Measurements from ENCODE around the gene RIT2.
"Not testable (repeated sequence)": the region's sequence is repeated elsewhere in the genome, so short reads cannot be mapped to it uniquely, and the experiment has no call there.

The RIT2 gene

DNA sequence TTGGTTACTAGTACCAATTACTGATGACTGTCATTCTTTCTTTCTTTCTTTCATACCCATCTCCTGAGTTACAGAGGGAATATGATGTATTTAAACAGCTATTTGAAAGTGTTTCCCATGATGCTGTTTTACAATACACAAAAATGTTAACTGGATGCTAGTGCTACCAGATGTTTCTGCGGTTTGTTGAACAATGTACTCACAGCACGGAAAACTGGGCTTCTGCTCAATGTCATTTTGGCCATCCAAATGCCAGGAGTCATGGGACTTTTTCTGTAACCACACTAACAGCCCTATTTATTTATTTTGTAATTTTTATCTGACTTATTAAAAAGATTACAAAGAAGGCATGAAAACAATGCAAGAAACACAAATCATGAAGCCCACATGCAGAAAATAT, 313.8 kb downstream of the RIT2 start:
- H3K79me2 ChIP-seq (ENCODE audit: insufficient read depth, low read length) = no peaks in the 10 kb centered on the region
- no peak overlapping the region for H3K4me2 ChIP-seq (ENCODE audit: low read length)
- no peak overlapping the region for H3K9ac ChIP-seq (ENCODE audit: low read length)
- H3K4me3 ChIP-seq (ENCODE audit: low read depth, low read length, poor library complexity, severe bottlenecking) = no peak overlapping the region
- H3K9me2 ChIP-seq (ENCODE audit: low read depth, low read length) = no peaks in the 10 kb centered on the region
- no peaks in the 10 kb centered on the region for H3K36me3 ChIP-seq (ENCODE audit: insufficient read depth, low read length)
- no peaks in the 10 kb centered on the region for H3K4me1 ChIP-seq (ENCODE audit: insufficient read depth, low read length, severe bottlenecking)
- no peaks in the 10 kb centered on the region for H3K9me3 ChIP-seq (ENCODE audit: low read length)
- TF ChIP-seq, protein P1, sequence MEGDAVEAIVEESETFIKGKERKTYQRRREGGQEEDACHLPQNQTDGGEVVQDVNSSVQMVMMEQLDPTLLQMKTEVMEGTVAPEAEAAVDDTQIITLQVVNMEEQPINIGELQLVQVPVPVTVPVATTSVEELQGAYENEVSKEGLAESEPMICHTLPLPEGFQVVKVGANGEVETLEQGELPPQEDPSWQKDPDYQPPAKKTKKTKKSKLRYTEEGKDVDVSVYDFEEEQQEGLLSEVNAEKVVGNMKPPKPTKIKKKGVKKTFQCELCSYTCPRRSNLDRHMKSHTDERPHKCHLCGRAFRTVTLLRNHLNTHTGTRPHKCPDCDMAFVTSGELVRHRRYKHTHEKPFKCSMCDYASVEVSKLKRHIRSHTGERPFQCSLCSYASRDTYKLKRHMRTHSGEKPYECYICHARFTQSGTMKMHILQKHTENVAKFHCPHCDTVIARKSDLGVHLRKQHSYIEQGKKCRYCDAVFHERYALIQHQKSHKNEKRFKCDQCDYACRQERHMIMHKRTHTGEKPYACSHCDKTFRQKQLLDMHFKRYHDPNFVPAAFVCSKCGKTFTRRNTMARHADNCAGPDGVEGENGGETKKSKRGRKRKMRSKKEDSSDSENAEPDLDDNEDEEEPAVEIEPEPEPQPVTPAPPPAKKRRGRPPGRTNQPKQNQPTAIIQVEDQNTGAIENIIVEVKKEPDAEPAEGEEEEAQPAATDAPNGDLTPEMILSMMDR (IDR thresholded peaks at IDR 0.05; ENCODE audit: low read length) = no peak
- TF ChIP-seq EZH2 (IDR thresholded peaks at IDR 0.05; ENCODE audit: borderline replicate concordance, low read length) = no peak
- no peak overlapping the region for H2AFZ ChIP-seq (ENCODE audit: low read length)
- H3K27me3 ChIP-seq (ENCODE audit: insufficient read depth, low read length) = no peaks in the 10 kb centered on the region
- no peak overlapping the region for H3K27ac ChIP-seq (ENCODE audit: low read depth, low read length, poor library complexity, severe bottlenecking)
- H4K20me1 ChIP-seq (ENCODE audit: insufficient read depth, low read length) = no peaks in the 10 kb centered on the region
- no peaks in the 10 kb centered on the region for H3F3A ChIP-seq (ENCODE audit: insufficient read depth, low read length)

DNA sequence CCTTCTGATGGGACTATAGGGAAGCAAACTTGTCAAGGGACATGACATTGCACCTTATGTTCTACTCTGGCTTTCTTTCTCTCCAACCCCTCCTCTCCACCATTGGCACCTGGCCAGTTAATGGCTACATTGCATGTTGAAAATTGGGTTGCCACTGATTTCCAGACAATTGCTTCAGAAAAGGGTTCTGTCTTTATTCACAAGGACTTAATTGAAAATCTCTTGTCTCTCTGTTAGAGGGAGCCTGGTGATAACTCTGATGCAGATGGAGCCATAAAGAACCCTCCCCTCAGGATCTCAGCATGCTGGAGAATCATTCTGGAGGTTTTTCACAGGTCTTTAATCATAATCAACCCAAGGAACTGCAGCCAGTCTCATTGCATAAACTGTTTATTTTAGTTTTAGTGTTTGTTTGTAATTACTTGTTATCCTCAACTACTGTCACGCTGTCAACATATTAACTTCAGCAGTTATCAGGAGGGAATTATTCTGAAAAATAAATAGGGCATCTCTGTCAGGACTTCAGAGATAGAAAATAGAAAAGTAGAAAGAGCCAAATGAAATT, 316.8 kb downstream of the RIT2 start:
- no peak overlapping the region for H3K4me2 ChIP-seq (ENCODE audit: low read length)
- H4K20me1 ChIP-seq (ENCODE audit: insufficient read depth, low read length) = no peaks in the 10 kb centered on the region
- no peak overlapping the region for H3K27ac ChIP-seq (ENCODE audit: low read depth, low read length, poor library complexity, severe bottlenecking)
- TF ChIP-seq, protein P1 (IDR thresholded peaks at IDR 0.05; ENCODE audit: low read length) = no peak
- no peak for TF ChIP-seq EZH2 (IDR thresholded peaks at IDR 0.05; ENCODE audit: borderline replicate concordance, low read length)
- no peaks in the 10 kb centered on the region for H3K27me3 ChIP-seq (ENCODE audit: insufficient read depth, low read length)
- H3K9ac ChIP-seq (ENCODE audit: low read length) = no peak overlapping the region
- H3K79me2 ChIP-seq (ENCODE audit: insufficient read depth, low read length) = no peaks in the 10 kb centered on the region
- no peaks in the 10 kb centered on the region for H3K36me3 ChIP-seq (ENCODE audit: insufficient read depth, low read length)
- H2AFZ ChIP-seq (ENCODE audit: low read length) = no peak overlapping the region
- H3K9me2 ChIP-seq (ENCODE audit: low read depth, low read length) = no peaks in the 10 kb centered on the region
- H3K4me1 ChIP-seq (ENCODE audit: insufficient read depth, low read length, severe bottlenecking) = no peaks in the 10 kb centered on the region
- H3K4me3 ChIP-seq (ENCODE audit: low read depth, low read length, poor library complexity, severe bottlenecking) = no peak overlapping the region
- H3K9me3 ChIP-seq (ENCODE audit: low read length) = no peaks in the 10 kb centered on the region
- H3F3A ChIP-seq (ENCODE audit: insufficient read depth, low read length) = no peaks in the 10 kb centered on the region

DNA sequence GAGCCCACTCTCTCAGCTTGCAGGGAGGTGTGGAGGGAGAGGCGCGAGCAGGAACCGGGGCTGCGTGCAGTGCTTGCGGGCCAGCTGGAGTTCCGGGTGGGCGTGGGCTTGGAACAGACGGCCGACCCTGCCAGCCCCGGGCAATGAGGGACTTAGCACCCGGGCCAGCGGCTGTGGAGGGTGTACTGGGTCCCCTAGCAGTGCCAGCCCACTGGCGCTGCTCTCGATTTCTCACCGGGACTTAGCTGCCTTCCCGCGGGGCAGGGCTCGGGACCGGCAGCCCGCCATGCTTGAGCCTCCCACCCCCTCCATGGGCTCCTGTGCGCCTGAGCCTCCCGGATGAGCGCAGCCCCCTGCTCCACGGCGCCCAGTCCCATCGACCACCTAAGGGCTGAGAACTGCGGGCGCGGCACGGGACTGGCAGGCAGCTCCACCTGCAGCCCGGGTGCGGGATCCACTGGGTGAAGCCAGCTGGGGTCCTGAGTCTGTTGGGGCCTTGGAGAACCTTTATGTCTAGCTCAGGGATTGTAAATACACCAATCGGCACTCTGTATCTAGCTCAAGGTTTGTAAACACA, 320.2 kb downstream of the RIT2 start:
- not testable (repeated sequence) for H3K4me3 ChIP-seq (ENCODE audit: low read depth, low read length, poor library complexity, severe bottlenecking); H3K27me3 ChIP-seq (ENCODE audit: insufficient read depth, low read length); H4K20me1 ChIP-seq (ENCODE audit: insufficient read depth, low read length); H2AFZ ChIP-seq (ENCODE audit: low read length); H3K4me2 ChIP-seq (ENCODE audit: low read length); H3K27ac ChIP-seq (ENCODE audit: low read depth, low read length, poor library complexity, severe bottlenecking); H3K79me2 ChIP-seq (ENCODE audit: insufficient read depth, low read length); H3K9ac ChIP-seq (ENCODE audit: low read length); H3K9me3 ChIP-seq (ENCODE audit: low read length); H3K4me1 ChIP-seq (ENCODE audit: insufficient read depth, low read length, severe bottlenecking); H3K36me3 ChIP-seq (ENCODE audit: insufficient read depth, low read length); H3K9me2 ChIP-seq (ENCODE audit: low read depth, low read length); H3F3A ChIP-seq (ENCODE audit: insufficient read depth, low read length)

- no peaks in the 10 kb centered on the region for H3K79me2 ChIP-seq (ENCODE audit: insufficient read depth, low read length)
- H3K4me3 ChIP-seq (ENCODE audit: low read depth, low read length, poor library complexity, severe bottlenecking) = no peak overlapping the region
- no peak overlapping the region for H3K4me2 ChIP-seq (ENCODE audit: low read length)
- H3K9me3 ChIP-seq (ENCODE audit: low read length) = no peaks in the 10 kb centered on the region
- no peaks in the 10 kb centered on the region for H4K20me1 ChIP-seq (ENCODE audit: insufficient read depth, low read length)
- no peaks in the 10 kb centered on the region for H3K27me3 ChIP-seq (ENCODE audit: insufficient read depth, low read length)
- no peaks in the 10 kb centered on the region for H3K36me3 ChIP-seq (ENCODE audit: insufficient read depth, low read length)
- no peaks in the 10 kb centered on the region for H3K9me2 ChIP-seq (ENCODE audit: low read depth, low read length)
- no peak overlapping the region for H3K9ac ChIP-seq (ENCODE audit: low read length)
- TF ChIP-seq, protein P1 (IDR thresholded peaks at IDR 0.05; ENCODE audit: low read length) = no peak
- no peak for TF ChIP-seq EZH2 (IDR thresholded peaks at IDR 0.05; ENCODE audit: borderline replicate concordance, low read length)
- H3F3A ChIP-seq (ENCODE audit: insufficient read depth, low read length) = no peaks in the 10 kb centered on the region
- H2AFZ ChIP-seq (ENCODE audit: low read length) = no peak overlapping the region
- H3K4me1 ChIP-seq (ENCODE audit: insufficient read depth, low read length, severe bottlenecking) = no peaks in the 10 kb centered on the region
- no peak overlapping the region for H3K27ac ChIP-seq (ENCODE audit: low read depth, low read length, poor library complexity, severe bottlenecking)
These were observed 322.8 kb downstream of the RIT2 start for GRCh38 chr18:42792731-42793130.

Measured in OCI-LY1 (cell line).